ENCODE measurements around the gene JARID2.

JARID2 gene

GRCh38 chr6:15517600-15517999 is 271.7 kb downstream of the JARID2 start:
- DNase-seq (ENCODE audit: low read depth in 3 of 3) = no peak

- DNase-seq (ENCODE audit: low read depth in 3 of 3) = no peak
These were observed 272.2 kb downstream of the JARID2 start for GRCh38 chr6:15518057-15518456.

- no peak for DNase-seq (ENCODE audit: low read depth in 3 of 3)
These were observed 273.0 kb downstream of the JARID2 start for GRCh38 chr6:15518878-15519277.

- DNase-seq (ENCODE audit: low read depth in 3 of 3) = no peak
These were observed 273.8 kb downstream of the JARID2 start for GRCh38 chr6:15519681-15520080.

GRCh38 chr6:15520626-15521203 is 274.8 kb downstream of the JARID2 start:
- DNase-seq (ENCODE audit: low read depth in 3 of 3) = no peak

- DNase-seq (ENCODE audit: low read depth in 3 of 3) = no peak
These were observed 275.7 kb downstream of the JARID2 start for GRCh38 chr6:15521582-15521981.

GRCh38 chr6:15522026-15522425 is 276.2 kb downstream of the JARID2 start:
- DNase-seq (ENCODE audit: low read depth in 3 of 3) = no peak

GRCh38 chr6:15522427-15522826 is 276.6 kb downstream of the JARID2 start:
- no peak for DNase-seq (ENCODE audit: low read depth in 3 of 3)

- no peak for DNase-seq (ENCODE audit: low read depth in 3 of 3)
These were observed 277.1 kb downstream of the JARID2 start for GRCh38 chr6:15522856-15523529.

GRCh38 chr6:15523679-15524630 is 278.1 kb downstream of the JARID2 start:
- DNase-seq (ENCODE audit: low read depth in 3 of 3) = no peak

GRCh38 chr6:15524861-15525401 is 279.1 kb downstream of the JARID2 start:
- no peak for DNase-seq (ENCODE audit: low read depth in 3 of 3)

GRCh38 chr6:15526212-15526701 is 280.4 kb downstream of the JARID2 start:
- no peak for DNase-seq (ENCODE audit: low read depth in 3 of 3)

- no peak for DNase-seq (ENCODE audit: low read depth in 3 of 3)
These were observed 282.2 kb downstream of the JARID2 start for GRCh38 chr6:15527838-15528617.

GRCh38 chr6:15528870-15529269 is 283.0 kb downstream of the JARID2 start:
- DNase-seq (ENCODE audit: low read depth in 3 of 3) = no peak

- DNase-seq (ENCODE audit: low read depth in 3 of 3) = no peak
These were observed 284.5 kb downstream of the JARID2 start for GRCh38 chr6:15530411-15530810.

- DNase-seq (ENCODE audit: low read depth in 3 of 3) = no peak
These were observed 286.1 kb downstream of the JARID2 start for GRCh38 chr6:15531973-15532372.

GRCh38 chr6:15533379-15534026 is 287.6 kb downstream of the JARID2 start:
- DNase-seq (ENCODE audit: low read depth in 3 of 3) = no peak

GRCh38 chr6:15534974-15535373 is 289.1 kb downstream of the JARID2 start:
- no peak for DNase-seq (ENCODE audit: low read depth in 3 of 3)

- no peak for DNase-seq (ENCODE audit: low read depth in 3 of 3)
These were observed 289.8 kb downstream of the JARID2 start for GRCh38 chr6:15535495-15536197.
